H9 (cell line): Measurements from ENCODE around the gene STRIT1. TPM values are rescaled to one million over a fixed set of nuclear protein-coding genes. Genes with fewer than 3 reads are reported as not detected.

Source experiments
- DNase-seq: peaks from one replicate; pipeline ENCODE4 v3.0.0-alpha.2; 2017
- H2AFZ ChIP-seq: one replicate; pipeline ENCODE4 v1.6.1; 2013; ENCODE audit warnings: mild to moderate bottlenecking, low read length, control low read depth, moderate library complexity
- H2AK5ac ChIP-seq: 2 replicates; pipeline ENCODE4 v1.6.1; 2013; ENCODE audit warnings: low read length, control low read depth, mixed read lengths; ENCODE audit not compliant: insufficient read length
- H2BK120ac ChIP-seq: one replicate; pipeline ENCODE4 v1.6.1; 2013; ENCODE audit warnings: low read depth, mild to moderate bottlenecking, low read length, control low read depth, inconsistent platforms; ENCODE audit not compliant: poor library complexity, severe bottlenecking
- H2BK12ac ChIP-seq: 2 replicates; pipeline ENCODE4 v1.6.1; 2013; ENCODE audit warnings: low read length, control low read depth, mixed read lengths, low read depth; ENCODE audit not compliant: insufficient read length
- H2BK15ac ChIP-seq: 2 replicates; pipeline ENCODE4 v1.6.1; 2013; ENCODE audit warnings: low read depth, low read length, control low read depth
- H2BK20ac ChIP-seq: one replicate; pipeline ENCODE4 v1.6.1; 2013; ENCODE audit warnings: low read depth, mild to moderate bottlenecking, low read length, control low read depth, inconsistent platforms; ENCODE audit not compliant: poor library complexity, severe bottlenecking
- H2BK5ac ChIP-seq: 2 replicates; pipeline ENCODE4 v1.6.1; 2013; ENCODE audit warnings: low read length, control low read depth, mixed read lengths; ENCODE audit not compliant: insufficient read length
- H3K14ac ChIP-seq: 2 replicates; pipeline ENCODE4 v1.6.1; 2013; ENCODE audit warnings: low read length, control low read depth; ENCODE audit not compliant: insufficient read depth
- H3K18ac ChIP-seq: 2 replicates; pipeline ENCODE4 v1.6.1; 2013; ENCODE audit warnings: low read depth, mild to moderate bottlenecking, mixed read lengths, low read length, control low read depth; ENCODE audit not compliant: insufficient read length
- H3K23ac ChIP-seq: 2 replicates; pipeline ENCODE4 v1.6.1; 2013; ENCODE audit warnings: low read length, control low read depth, mixed read lengths, low read depth; ENCODE audit not compliant: insufficient read length
- H3K23me2 ChIP-seq: 2 replicates; pipeline ENCODE4 v1.6.1; 2013; ENCODE audit warnings: low read depth, mild to moderate bottlenecking, mixed read lengths, low read length, control low read depth; ENCODE audit not compliant: insufficient read length, poor library complexity, severe bottlenecking
- H3K27ac ChIP-seq: 2 replicates; pipeline ENCODE4 v1.5.1; 2013; ENCODE audit warnings: low read length, control low read depth, mixed read lengths, low read depth; ENCODE audit not compliant: insufficient read length
- H3K27me3 ChIP-seq: 2 replicates; pipeline ENCODE4 v1.6.1; 2013; ENCODE audit warnings: low read length, control low read depth, inconsistent platforms; ENCODE audit not compliant: insufficient read depth
- H3K4ac ChIP-seq: 2 replicates; pipeline ENCODE4 v1.6.1; 2013; ENCODE audit warnings: low read depth, mild to moderate bottlenecking, control low read depth, inconsistent platforms, low read length, moderate library complexity
- H3K4me1 ChIP-seq: 2 replicates; pipeline ENCODE4 v1.6.1; 2013; ENCODE audit warnings: low read length, control low read depth, inconsistent platforms; ENCODE audit not compliant: insufficient read depth
- H3K4me2 ChIP-seq: 2 replicates; pipeline ENCODE4 v1.6.1; 2013; ENCODE audit warnings: low read length, control low read depth, mixed read lengths; ENCODE audit not compliant: insufficient read length, insufficient read depth
- H3K56ac ChIP-seq: 2 replicates; pipeline ENCODE4 v1.6.1; 2013; ENCODE audit warnings: low read depth, mild to moderate bottlenecking, mixed read lengths, low read length, control low read depth; ENCODE audit not compliant: insufficient read length
- H3K79me1 ChIP-seq: 2 replicates; pipeline ENCODE4 v1.6.1; 2013; ENCODE audit warnings: low read depth, mild to moderate bottlenecking, moderate library complexity, low read length, control low read depth, inconsistent platforms; ENCODE audit not compliant: insufficient read depth, poor library complexity, severe bottlenecking
- H3K79me2 ChIP-seq: 2 replicates; pipeline ENCODE4 v1.6.1; 2013; ENCODE audit warnings: low read length, control low read depth, inconsistent platforms; ENCODE audit not compliant: insufficient read depth
- H3K9ac ChIP-seq: 2 replicates; pipeline ENCODE4 v1.6.1; 2013; ENCODE audit warnings: low read length, control low read depth, mixed read lengths; ENCODE audit not compliant: insufficient read length; ENCODE audit errors: extremely low read depth
- H3K9me3 ChIP-seq: one replicate; pipeline ENCODE4 v1.6.1; 2013; ENCODE audit warnings: low read depth, low read length, inconsistent platforms; ENCODE audit not compliant: control insufficient read depth
- H3T11ph ChIP-seq: one replicate; pipeline ENCODE4 v1.6.1; 2013; ENCODE audit warnings: mild to moderate bottlenecking, low read length, control low read depth, inconsistent platforms
- H4K20me1 ChIP-seq: one replicate; pipeline ENCODE4 v1.6.1; 2013; ENCODE audit not compliant: control insufficient read depth, insufficient read length, insufficient read depth
- H4K5ac ChIP-seq: 2 replicates; pipeline ENCODE4 v1.6.1; 2013; ENCODE audit warnings: low read depth, mild to moderate bottlenecking, mixed read lengths, low read length, control low read depth; ENCODE audit not compliant: insufficient read length
- H4K8ac ChIP-seq: replicated peaks from 2 replicates; pipeline ENCODE4 v1.6.1; 2013; ENCODE audit warnings: low read length, control low read depth, mixed read lengths, low read depth; ENCODE audit not compliant: insufficient read length
- H4K91ac ChIP-seq: 2 replicates; pipeline ENCODE4 v1.6.1; 2013; ENCODE audit warnings: low read depth, mild to moderate bottlenecking, moderate library complexity, mixed read lengths, low read length, control low read depth; ENCODE audit not compliant: insufficient read length
- H3K27ac Mint-ChIP-seq, 3 experiments: 2 replicates in 2 of 3; 3 replicates in 1 of 3; pipeline ENCODE4 v1.8.0; 2020 to 2021; ENCODE audit warnings: mixed read lengths in 3 of 3, mild to moderate bottlenecking in 1 of 3, moderate library complexity in 1 of 3
- H3K27me3 Mint-ChIP-seq: 2 replicates; pipeline ENCODE4 v1.8.0; 2021; ENCODE audit warnings: low read depth, mild to moderate bottlenecking, moderate library complexity, mixed read lengths
- H3K36me3 Mint-ChIP-seq, 3 experiments: 2 replicates in 2 of 3; 3 replicates in 1 of 3; pipeline ENCODE4 v1.8.0; 2020 to 2021; ENCODE audit warnings: low read depth in 3 of 3, mixed read lengths in 3 of 3; ENCODE audit not compliant: insufficient read depth in 1 of 3
- H3K4me1 Mint-ChIP-seq, 2 experiments: 2 replicates each; pipeline ENCODE4 v1.8.0; 2020; ENCODE audit warnings: mixed read lengths in 2 of 2
- H3K4me3 Mint-ChIP-seq, 2 experiments: 2 replicates in 1 of 2; 3 replicates in 1 of 2; pipeline ENCODE4 v1.8.0; 2020 to 2021; ENCODE audit warnings: mild to moderate bottlenecking in 2 of 2, mixed read lengths in 2 of 2, moderate library complexity in 1 of 2
- H3K9me3 Mint-ChIP-seq, 2 experiments: 2 replicates in 1 of 2; 3 replicates in 1 of 2; pipeline ENCODE4 v1.8.0; 2020; ENCODE audit warnings: mild to moderate bottlenecking in 2 of 2, mixed read lengths in 2 of 2, moderate library complexity in 1 of 2
- CTCF ChIP-seq: fragments of 200-600 bp; sonication (generic); conservative IDR thresholded peaks from 3 replicates; pipeline ENCODE4 v1.8.0; 2021; ENCODE audit warnings: antibody characterized with exemption, mild to moderate bottlenecking
- WGBS: extraction: QIAGEN DNeasy Blood & Tissue Kit; methylation state at CpG from one replicate; pipeline ENCODE4 v1.1.7; 2013; ENCODE audit warnings: missing lambda C conversion rate, low lambda C conversion rate, mixed read lengths; ENCODE audit not compliant: insufficient read length; ENCODE audit errors: extremely low coverage; 5-methylcytosine and 5-hydroxymethylcytosine counted together
- total RNA-seq: library from RNA; stranded (reverse); gene quantifications from 2 replicates; pipeline ENCODE4 v1.2.1, GENCODE V29; 2021

Gene STRIT1
- total RNA-seq, 1 experiment from 2014 or later: not detected

DNA sequence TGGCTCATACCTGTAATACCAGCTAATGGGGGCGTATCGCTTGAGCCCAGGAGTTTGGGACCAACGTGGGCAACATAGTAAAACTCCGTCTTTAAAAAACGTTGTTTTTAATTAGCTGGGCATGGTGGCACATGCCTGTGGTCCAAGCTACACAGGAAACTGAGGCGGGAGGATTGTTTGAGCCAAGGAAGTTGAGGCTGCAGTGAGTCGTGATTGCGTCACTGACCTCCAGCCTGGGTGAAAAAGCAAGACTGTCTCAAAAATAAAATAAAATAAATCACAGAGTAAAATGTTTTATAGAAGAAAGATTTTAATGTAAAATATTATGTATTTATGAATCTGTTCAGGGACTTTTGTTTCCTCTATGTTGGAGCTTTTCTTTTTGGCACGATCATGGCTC, 15.3 kb upstream of the STRIT1 start:
- H4K91ac ChIP-seq: no peak overlapping the region
- no peak overlapping the region for H3K23ac ChIP-seq
- H3K4me1 ChIP-seq: no peaks in the 10 kb centered on the region
- no peak overlapping the region for H4K8ac ChIP-seq
- no peak overlapping the region for H3K18ac ChIP-seq
- no peaks in the 10 kb centered on the region for H4K20me1 ChIP-seq
- no peaks in the 10 kb centered on the region for H3K27me3 ChIP-seq
- no peak overlapping the region for H4K5ac ChIP-seq
- no peak overlapping the region for H3K9ac ChIP-seq
- no peak overlapping the region for H3K4me2 ChIP-seq
- no peak overlapping the region for H2BK5ac ChIP-seq
- H3K27ac Mint-ChIP-seq: no peak overlapping the region
- H3K4me3 Mint-ChIP-seq: no peak overlapping the region
- H3T11ph ChIP-seq: no peak overlapping the region
- H3K27me3 Mint-ChIP-seq: no peaks in the 10 kb centered on the region
- no peak overlapping the region for H2BK12ac ChIP-seq
- H3K4me1 Mint-ChIP-seq: peaks cover 2% of the 10 kb centered on the region in 2 experiments; a peak in 1 of 4 replicates
- no peak overlapping the region for H2BK20ac ChIP-seq
- no peak for DNase-seq
- no peaks in the 10 kb centered on the region for H3K36me3 Mint-ChIP-seq
- H3K56ac ChIP-seq: no peak overlapping the region
- no CpG with 5 or more reads among the region's 9 CpGs for WGBS
- H2AFZ ChIP-seq: peak overlapping the region; percentile 68
- no peak overlapping the region for H2BK120ac ChIP-seq
- H2BK15ac ChIP-seq: no peak overlapping the region
- H3K79me2 ChIP-seq: no peaks in the 10 kb centered on the region
- H3K9me3 Mint-ChIP-seq: no peaks in the 10 kb centered on the region; a peak in 1 of 5 replicates
- no peak overlapping the region for H3K27ac ChIP-seq
- H3K14ac ChIP-seq: no peak overlapping the region
- no peak overlapping the region for H2AK5ac ChIP-seq
- no peak for TF ChIP-seq CTCF
- no peaks in the 10 kb centered on the region for H3K79me1 ChIP-seq
- no peak overlapping the region for H3K4ac ChIP-seq
- no peaks in the 10 kb centered on the region for H3K23me2 ChIP-seq
- H3K9me3 ChIP-seq: no peaks in the 10 kb centered on the region
